Esophagus squamous epithelium (tissue), 4 donors: ENCODE results near the gene MST1R.

Experiments
- CTCF ChIP-seq, 6 experiments: fragments of 450-650 bp in 4 of 6; fragments of 200-600 bp in 2 of 6; sonication (generic) in 2 of 6; IDR thresholded peaks; one replicate each; pipeline ENCODE4 v1.5.1; 2016 to 2019; ENCODE audit warnings: antibody characterized with exemption in 6 of 6, mild to moderate bottlenecking in 4 of 6, moderate library complexity in 4 of 6
- POLR2A ChIP-seq, 4 donors: fragments of 450-650 bp; IDR thresholded peaks; one replicate each; pipeline ENCODE4 v1.6.1; 2017; ENCODE audit warnings: antibody characterized with exemption in 4 of 4, mild to moderate bottlenecking in 4 of 4, moderate library complexity in 3 of 4

GRCh38 chr3:49902511-49903345 lies 945 bp downstream of the MST1R start:
- TF ChIP-seq CTCF (IDR thresholded peaks at IDR 0.05) (no peak), POLR2A (IDR thresholded peaks at IDR 0.05) (no peak)
